SK-N-MC (cell line): Measurements from ENCODE around the gene SDK1.

Source experiments
- EZH2 ChIP-seq: fragments of 200-600 bp; sonication (generic); IDR thresholded peaks from one replicate; pipeline ENCODE4 v1.6.1; 2017; ENCODE audit warnings: antibody characterized with exemption
- POLR2AphosphoS5 ChIP-seq: IDR thresholded peaks from 2 replicates; pipeline ENCODE4 v1.6.1; 2012; ENCODE audit warnings: mild to moderate bottlenecking, low read depth, low read length, borderline replicate concordance

- no peak for TF ChIP-seq EZH2
- no peak for TF ChIP-seq POLR2AphosphoS5
These were observed 591.1 kb downstream of the SDK1 start for GRCh38 chr7:3892157-3892556.
